Measurements from ENCODE around the gene SUCNR1. TPM values are rescaled to one million over a fixed set of nuclear protein-coding genes. Genes with fewer than 3 reads are reported as not detected.

SUCNR1 gene
- total and polyA plus RNA-seq, 7 donors: 0.16 to 2.8 (median 0.36) TPM; not detected in 2

DNA sequence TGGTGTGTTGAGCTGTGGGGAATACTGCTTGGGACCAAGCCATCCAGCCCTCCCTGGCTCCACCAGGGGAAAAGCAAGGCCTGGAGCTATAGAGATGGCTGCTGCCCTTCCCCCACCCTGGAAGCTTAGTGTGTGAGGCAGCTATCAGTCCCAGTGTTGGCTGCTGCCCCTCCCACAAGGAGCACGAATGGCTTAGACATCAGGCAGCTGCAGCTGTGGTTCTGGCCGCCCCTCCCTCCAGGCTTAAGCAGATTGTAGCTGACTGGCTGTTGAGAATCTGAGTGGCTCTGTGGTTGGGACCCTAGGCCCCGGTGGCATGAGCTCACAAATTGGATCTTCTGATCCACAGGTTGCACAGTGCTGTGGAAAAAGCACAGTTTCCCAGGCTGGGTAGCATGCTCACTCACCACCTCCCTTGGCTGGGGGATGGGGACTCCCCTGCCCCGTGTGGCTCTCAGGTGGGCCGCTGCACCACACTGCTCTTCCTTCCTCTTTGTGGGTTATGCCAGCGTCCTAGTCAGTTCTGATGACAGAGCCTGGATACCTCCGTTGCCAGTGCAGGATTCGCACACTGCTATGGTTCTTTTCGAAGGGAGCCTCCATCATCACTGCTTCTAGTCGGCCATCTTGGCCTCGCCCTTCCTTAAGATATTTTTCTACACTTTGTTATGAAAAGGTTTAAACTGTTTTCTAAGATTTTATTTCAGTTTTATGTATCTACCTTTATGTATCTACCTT lies 21.2 kb upstream of the SUCNR1 start:
- Histone ChIP-seq H3K4me1 (no peaks in the 10 kb centered on the region), H3K27me3 (no peaks in the 10 kb centered on the region), H3K9me3 (no peaks in the 10 kb centered on the region), H3K27ac (no peak overlapping the region), H3K4me3 (no peak overlapping the region), H3K36me3 (no peaks in the 10 kb centered on the region)
- 67 to 91% methylated on average over 11 of the region's 11 CpGs for WGBS, 2 donors
- intact Hi-C loops (cut with DNase I): no loop called here
- DNase-seq: no peak
- no peak for TF ChIP-seq EP300 (IDR thresholded peaks at IDR 0.05)
- no peak for TF ChIP-seq POLR2AphosphoS5 (IDR thresholded peaks at IDR 0.05)
- TF ChIP-seq POLR2A (IDR thresholded peaks at IDR 0.05): no peak
- TF ChIP-seq, protein P1, sequence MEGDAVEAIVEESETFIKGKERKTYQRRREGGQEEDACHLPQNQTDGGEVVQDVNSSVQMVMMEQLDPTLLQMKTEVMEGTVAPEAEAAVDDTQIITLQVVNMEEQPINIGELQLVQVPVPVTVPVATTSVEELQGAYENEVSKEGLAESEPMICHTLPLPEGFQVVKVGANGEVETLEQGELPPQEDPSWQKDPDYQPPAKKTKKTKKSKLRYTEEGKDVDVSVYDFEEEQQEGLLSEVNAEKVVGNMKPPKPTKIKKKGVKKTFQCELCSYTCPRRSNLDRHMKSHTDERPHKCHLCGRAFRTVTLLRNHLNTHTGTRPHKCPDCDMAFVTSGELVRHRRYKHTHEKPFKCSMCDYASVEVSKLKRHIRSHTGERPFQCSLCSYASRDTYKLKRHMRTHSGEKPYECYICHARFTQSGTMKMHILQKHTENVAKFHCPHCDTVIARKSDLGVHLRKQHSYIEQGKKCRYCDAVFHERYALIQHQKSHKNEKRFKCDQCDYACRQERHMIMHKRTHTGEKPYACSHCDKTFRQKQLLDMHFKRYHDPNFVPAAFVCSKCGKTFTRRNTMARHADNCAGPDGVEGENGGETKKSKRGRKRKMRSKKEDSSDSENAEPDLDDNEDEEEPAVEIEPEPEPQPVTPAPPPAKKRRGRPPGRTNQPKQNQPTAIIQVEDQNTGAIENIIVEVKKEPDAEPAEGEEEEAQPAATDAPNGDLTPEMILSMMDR (IDR thresholded peaks at IDR 0.05): no peak

DNA sequence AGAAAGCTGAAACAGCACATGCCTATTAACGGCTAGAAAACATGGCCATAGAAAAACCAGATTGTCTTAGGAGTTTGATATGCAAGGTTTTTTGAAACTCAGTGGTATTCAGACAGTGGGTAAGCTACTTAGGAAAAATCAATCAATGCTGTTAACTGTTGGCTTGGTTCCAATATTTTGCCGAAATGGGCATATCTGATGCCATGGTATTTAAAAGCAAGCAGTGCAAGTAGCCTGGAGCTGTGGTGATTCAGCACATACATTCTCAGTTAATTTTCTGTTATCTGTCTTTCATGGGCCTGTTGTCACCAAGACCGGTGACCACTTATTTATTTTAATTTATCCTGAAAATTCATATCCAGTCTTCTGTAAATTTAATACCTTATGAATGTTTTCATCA lies 17.3 kb upstream of the SUCNR1 start:
- Histone ChIP-seq H3K27me3 (no peaks in the 10 kb centered on the region), H3K4me3 (no peak overlapping the region), H3K4me1 (peaks cover 0 to 22% (median 12%) of the 10 kb centered on the region in 4 donors), H3K36me3 (no peaks in the 10 kb centered on the region), H3K9me3 (no peaks in the 10 kb centered on the region), H3K27ac (no peak overlapping the region)
- TF ChIP-seq, protein P1 (IDR thresholded peaks at IDR 0.05): no peak
- TF ChIP-seq POLR2AphosphoS5 (IDR thresholded peaks at IDR 0.05): no peak
- TF ChIP-seq EP300 (IDR thresholded peaks at IDR 0.05): no peak
- TF ChIP-seq POLR2A (IDR thresholded peaks at IDR 0.05): no peak
- intact Hi-C loops (cut with DNase I): no loop called here
- DNase-seq: no peak
- WGBS, 2 donors: 95 to 97% methylated on average over 3 of the region's 3 CpGs

GRCh38 chr3:151856641-151857040 lies 16.8 kb upstream of the SUCNR1 start:
- H3K27me3 ChIP-seq: no peaks in the 10 kb centered on the region
- DNase-seq: no peak
- H3K4me3 ChIP-seq: no peak overlapping the region
- H3K27ac ChIP-seq: no peak overlapping the region
- WGBS, 2 donors: 95 to 98% methylated on average over 2 of the region's 2 CpGs
- intact Hi-C loops (cut with DNase I): no loop called here
- no peaks in the 10 kb centered on the region for H3K9me3 ChIP-seq
- H3K36me3 ChIP-seq: no peaks in the 10 kb centered on the region
- H3K4me1 ChIP-seq: peaks cover 0 to 22% (median 12%) of the 10 kb centered on the region in 4 donors
- TF ChIP-seq EP300 (IDR thresholded peaks at IDR 0.05) (no peak), POLR2A (IDR thresholded peaks at IDR 0.05) (no peak), POLR2AphosphoS5 (IDR thresholded peaks at IDR 0.05) (no peak)
- TF ChIP-seq, protein P1 (IDR thresholded peaks at IDR 0.05): no peak

- intact Hi-C loops (cut with DNase I): no loop called here
- Histone ChIP-seq H3K4me1 (peaks cover 0 to 22% (median 12%) of the 10 kb centered on the region in 4 donors), H3K4me3 (no peak overlapping the region), H3K36me3 (no peaks in the 10 kb centered on the region), H3K9me3 (no peaks in the 10 kb centered on the region), H3K27me3 (no peaks in the 10 kb centered on the region), H3K27ac (peak overlapping the region in 2 of 4 donors; percentile 54 to 56)
- WGBS, 2 donors: 76 to 87% methylated on average over 2 of the region's 2 CpGs
- TF ChIP-seq POLR2A (IDR thresholded peaks at IDR 0.05) (no peak), EP300 (IDR thresholded peaks at IDR 0.05) (no peak), POLR2AphosphoS5 (IDR thresholded peaks at IDR 0.05) (no peak)
- TF ChIP-seq, protein P1 (IDR thresholded peaks at IDR 0.05): no peak
- DNase-seq: no peak
Observed at GRCh38 chr3:151859233-151859673, 14.2 kb upstream of the SUCNR1 start.
